ENCODE data around the gene ITCH. TPM values are rescaled to one million over a fixed set of nuclear protein-coding genes. Genes with fewer than 3 reads are reported as not detected.
"Not testable (repeated sequence)": the region's sequence is repeated elsewhere in the genome, so short reads cannot be mapped to it uniquely, and the experiment has no call there.

Gene ITCH
- total RNA-seq, 1 donor from 2014 or later: 66.3 TPM

DNA sequence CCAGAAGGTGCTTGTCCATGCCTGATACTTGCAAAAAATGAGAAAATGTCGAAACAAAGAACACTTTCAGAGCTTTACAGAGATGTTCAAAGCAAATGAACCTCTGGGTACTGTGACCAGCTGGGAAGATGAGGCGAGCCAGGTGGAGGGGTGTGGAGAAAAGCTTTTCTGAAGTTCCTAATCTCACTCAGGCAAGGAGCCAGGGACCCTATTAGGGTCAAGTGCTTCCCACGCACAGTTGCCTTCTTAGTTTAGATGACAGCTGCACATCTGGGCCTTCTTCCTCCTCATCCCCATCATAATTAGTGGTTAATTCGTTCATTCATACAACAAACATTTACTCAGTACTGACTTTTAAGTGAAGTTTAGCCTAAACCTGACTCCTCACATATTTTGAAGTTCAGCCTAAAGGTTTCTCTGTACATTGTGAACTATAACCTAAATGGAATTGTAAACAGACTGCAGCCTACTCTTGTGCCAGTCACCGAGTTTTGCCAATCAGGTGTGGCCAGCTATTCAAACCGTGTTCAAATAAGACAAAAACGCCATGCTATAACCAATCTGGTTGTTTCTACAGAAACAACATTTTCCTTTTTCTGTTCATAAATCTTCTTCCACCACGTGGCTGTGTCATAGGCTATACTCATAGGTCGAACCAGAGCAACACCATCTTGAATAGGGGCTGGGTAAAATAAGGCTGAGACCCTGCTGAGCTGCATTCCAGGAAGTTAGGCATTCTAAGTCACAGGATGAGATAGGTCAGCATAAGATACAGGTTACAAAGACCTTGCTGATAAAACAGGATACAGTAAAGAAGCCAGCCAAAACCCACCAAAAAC lies 40.6 kb upstream of the ITCH start:
- intact Hi-C loops (cut with micrococcal nuclease): no loop called here
- TF ChIP-seq, protein P1, sequence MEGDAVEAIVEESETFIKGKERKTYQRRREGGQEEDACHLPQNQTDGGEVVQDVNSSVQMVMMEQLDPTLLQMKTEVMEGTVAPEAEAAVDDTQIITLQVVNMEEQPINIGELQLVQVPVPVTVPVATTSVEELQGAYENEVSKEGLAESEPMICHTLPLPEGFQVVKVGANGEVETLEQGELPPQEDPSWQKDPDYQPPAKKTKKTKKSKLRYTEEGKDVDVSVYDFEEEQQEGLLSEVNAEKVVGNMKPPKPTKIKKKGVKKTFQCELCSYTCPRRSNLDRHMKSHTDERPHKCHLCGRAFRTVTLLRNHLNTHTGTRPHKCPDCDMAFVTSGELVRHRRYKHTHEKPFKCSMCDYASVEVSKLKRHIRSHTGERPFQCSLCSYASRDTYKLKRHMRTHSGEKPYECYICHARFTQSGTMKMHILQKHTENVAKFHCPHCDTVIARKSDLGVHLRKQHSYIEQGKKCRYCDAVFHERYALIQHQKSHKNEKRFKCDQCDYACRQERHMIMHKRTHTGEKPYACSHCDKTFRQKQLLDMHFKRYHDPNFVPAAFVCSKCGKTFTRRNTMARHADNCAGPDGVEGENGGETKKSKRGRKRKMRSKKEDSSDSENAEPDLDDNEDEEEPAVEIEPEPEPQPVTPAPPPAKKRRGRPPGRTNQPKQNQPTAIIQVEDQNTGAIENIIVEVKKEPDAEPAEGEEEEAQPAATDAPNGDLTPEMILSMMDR (IDR thresholded peaks at IDR 0.05): no peak
- H3K27ac Mint-ChIP-seq: no peak overlapping the region
- ChIA-PET POLR2A (no interaction called here), CTCF (interaction anchor here (1.0 to 2.0 kb wide), 2 partner anchors 10 kb away, joined by 4 to 7 read pairs; no protein-coding TSS in a partner anchor)
- ATAC-seq (ENCODE audit: low read depth): no peak
- H3K36me3 Mint-ChIP-seq (ENCODE audit: low read depth): no peaks in the 10 kb centered on the region
- H3K4me1 Mint-ChIP-seq: no peaks in the 10 kb centered on the region
- H3K27me3 Mint-ChIP-seq: peaks cover 5% of the 10 kb centered on the region
- no peak for DNase-seq
- H3K4me3 Mint-ChIP-seq: no peak overlapping the region
- H3K9me3 Mint-ChIP-seq: no peaks in the 10 kb centered on the region

DNA sequence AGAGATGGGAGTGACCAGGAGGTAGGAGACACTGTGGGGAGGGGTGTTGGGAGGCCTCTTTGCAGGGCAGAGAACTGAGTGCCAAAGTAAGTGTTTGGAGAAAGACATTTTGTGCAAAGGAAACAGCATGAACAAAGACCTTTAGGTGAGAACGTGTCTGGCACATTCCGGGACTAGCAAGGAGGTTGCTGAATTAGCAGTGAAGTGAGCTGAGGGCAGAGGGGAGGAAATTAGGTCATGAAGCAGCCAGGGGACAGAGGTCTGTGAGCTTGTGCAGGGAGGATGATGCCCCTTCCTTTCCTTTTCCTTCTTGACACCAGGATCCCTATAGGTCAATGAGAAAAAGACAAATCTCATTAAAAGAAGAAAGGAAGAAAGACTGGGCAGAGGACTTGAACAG lies 38.5 kb upstream of the ITCH start:
- DNase-seq (no peak), ATAC-seq (ENCODE audit: low read depth) (no peak)
- Mint-ChIP-seq H3K27ac (no peak overlapping the region), H3K4me1 (no peaks in the 10 kb centered on the region), H3K27me3 (peaks cover 5% of the 10 kb centered on the region), H3K4me3 (no peak overlapping the region), H3K9me3 (no peaks in the 10 kb centered on the region), H3K36me3 (ENCODE audit: low read depth) (no peaks in the 10 kb centered on the region)
- intact Hi-C loops (cut with micrococcal nuclease): no loop called here
- ChIA-PET POLR2A (no interaction called here), CTCF (interaction anchor here (2.0 kb wide), 1 partner anchor 12 kb away, joined by 7 read pairs; no protein-coding TSS in a partner anchor)
- TF ChIP-seq, protein P1 (IDR thresholded peaks at IDR 0.05): no peak

DNA sequence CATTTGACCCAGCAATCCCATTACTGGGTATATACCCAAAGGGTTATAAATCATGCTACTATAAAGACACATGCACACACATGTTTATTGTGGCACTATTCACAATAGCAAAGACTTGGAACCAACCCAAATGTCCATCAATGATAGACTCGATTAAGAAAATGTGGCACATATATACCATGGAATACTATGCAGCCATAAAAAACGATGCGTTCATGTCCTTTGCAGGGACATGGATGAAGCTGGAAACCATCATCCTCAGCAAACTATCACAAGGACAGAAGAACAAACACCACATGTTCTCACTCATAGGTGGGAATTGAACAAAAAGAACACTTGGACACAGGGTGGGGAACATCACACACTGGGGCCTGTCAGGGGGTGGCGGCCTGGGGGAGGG lies 34.9 kb upstream of the ITCH start:
- DNase-seq; H3K27me3 Mint-ChIP-seq; CTCF ChIA-PET; H3K27ac Mint-ChIP-seq; intact Hi-C loops (cut with micrococcal nuclease); POLR2A ChIA-PET; H3K9me3 Mint-ChIP-seq; H3K4me1 Mint-ChIP-seq; H3K36me3 Mint-ChIP-seq (ENCODE audit: low read depth); H3K4me3 Mint-ChIP-seq; ATAC-seq (ENCODE audit: low read depth): not testable (repeated sequence)

DNA sequence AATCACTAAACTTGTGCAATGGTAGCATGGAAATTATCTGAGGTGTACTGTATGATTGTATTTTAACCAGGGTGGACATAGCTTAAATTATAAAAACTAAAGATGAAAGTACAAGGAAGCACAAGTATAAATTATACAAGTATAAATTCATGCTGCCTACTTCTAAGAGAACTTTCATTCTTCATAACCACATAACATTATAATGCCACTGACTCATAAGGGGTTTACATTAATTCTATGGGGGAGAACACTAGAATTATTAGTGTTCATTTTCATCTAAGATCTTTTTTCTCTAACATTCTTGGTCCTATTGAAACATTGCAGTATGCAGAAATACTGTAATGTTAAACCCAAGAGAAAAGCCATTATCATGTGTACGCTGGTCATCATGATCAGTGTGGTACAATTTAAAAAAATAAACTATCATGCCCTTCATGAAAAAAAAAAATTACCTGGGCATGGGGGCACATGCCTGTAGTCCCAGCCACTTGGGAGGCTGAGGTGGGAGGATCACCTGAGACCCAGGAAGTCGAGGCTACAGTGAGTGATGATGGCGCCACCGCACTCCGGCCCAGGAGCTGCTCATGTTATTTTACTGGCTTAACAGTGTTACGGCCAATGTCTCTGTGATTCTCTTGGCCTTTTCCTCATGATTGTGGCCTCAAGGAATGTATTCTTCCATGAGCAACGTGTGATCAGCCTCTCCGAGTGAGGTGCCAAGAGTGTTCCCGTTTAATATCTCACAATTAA lies 34.0 kb upstream of the ITCH start:
- TF ChIP-seq, protein P1 (IDR thresholded peaks at IDR 0.05): no peak
- no peaks in the 10 kb centered on the region for H3K9me3 Mint-ChIP-seq
- no peaks in the 10 kb centered on the region for H3K4me1 Mint-ChIP-seq
- DNase-seq: no peak
- no peak for ATAC-seq (ENCODE audit: low read depth)
- ChIA-PET POLR2A (no interaction called here), CTCF (no interaction called here)
- H3K27me3 Mint-ChIP-seq: peaks cover 3% of the 10 kb centered on the region
- H3K36me3 Mint-ChIP-seq (ENCODE audit: low read depth): no peaks in the 10 kb centered on the region
- no peak overlapping the region for H3K27ac Mint-ChIP-seq
- H3K4me3 Mint-ChIP-seq: no peak overlapping the region
- intact Hi-C loops (cut with micrococcal nuclease): no loop called here

DNA sequence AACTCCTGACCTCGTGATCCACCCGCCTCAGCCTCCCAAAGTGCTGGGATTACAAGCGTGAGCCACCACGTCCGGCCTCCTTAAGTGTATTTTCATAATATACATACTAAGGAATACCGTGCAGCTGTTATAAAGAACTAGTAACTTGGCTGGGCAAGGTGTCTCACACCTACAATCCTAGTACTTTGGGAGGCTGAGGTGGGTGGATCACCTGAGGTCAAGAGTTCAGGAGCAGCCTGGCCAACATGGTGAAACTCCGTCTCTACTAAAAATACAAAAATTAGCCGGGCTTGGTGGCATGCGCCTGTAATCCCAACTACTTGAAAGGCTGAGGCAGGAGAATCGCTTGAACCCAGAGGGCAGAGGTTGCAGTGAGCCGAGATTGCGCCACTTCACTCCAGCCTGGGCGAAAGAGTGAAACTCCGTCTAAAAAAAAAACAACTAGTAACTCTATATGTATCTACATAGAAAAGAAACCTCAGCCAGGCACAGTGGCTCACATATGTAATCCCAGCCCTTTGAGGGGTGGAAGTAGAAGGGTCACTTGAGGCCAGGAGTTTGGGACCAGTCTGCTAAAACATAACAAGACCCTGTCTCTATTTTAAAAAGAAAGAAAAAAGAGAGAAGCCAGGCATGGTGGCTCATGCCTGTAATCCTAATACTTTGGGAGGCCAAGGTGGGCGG lies 32.1 kb upstream of the ITCH start:
- H3K4me3 Mint-ChIP-seq; H3K27ac Mint-ChIP-seq; ATAC-seq (ENCODE audit: low read depth); H3K9me3 Mint-ChIP-seq; H3K27me3 Mint-ChIP-seq; H3K36me3 Mint-ChIP-seq (ENCODE audit: low read depth); intact Hi-C loops (cut with micrococcal nuclease); H3K4me1 Mint-ChIP-seq; DNase-seq: not testable (repeated sequence)
- CTCF ChIA-PET: interaction anchor here (0.5 kb wide), 1 partner anchor 164 kb away, joined by 3 read pairs; no protein-coding TSS in a partner anchor
- POLR2A ChIA-PET: interaction anchor here (0.7 kb wide), 1 partner anchor 9 kb away, joined by 5 read pairs; no protein-coding TSS in a partner anchor
